Suprapubic skin (tissue), 4 donors: Measurements from ENCODE around the gene FAF1.

ENCODE experiments used
- POLR2A ChIP-seq, 2 donors: fragments of 450-650 bp; IDR thresholded peaks; one replicate each; pipeline ENCODE4 v1.6.1; 2017; ENCODE audit warnings: antibody characterized with exemption in 2 of 2, mild to moderate bottlenecking in 2 of 2, moderate library complexity in 2 of 2
- POLR2AphosphoS5 ChIP-seq, 3 donors: sonication (generic); formaldehyde crosslinking; IDR thresholded peaks; one replicate each; pipeline ENCODE4 v1.6.1; 2017; ENCODE audit warnings: antibody characterized with exemption in 3 of 3

DNA sequence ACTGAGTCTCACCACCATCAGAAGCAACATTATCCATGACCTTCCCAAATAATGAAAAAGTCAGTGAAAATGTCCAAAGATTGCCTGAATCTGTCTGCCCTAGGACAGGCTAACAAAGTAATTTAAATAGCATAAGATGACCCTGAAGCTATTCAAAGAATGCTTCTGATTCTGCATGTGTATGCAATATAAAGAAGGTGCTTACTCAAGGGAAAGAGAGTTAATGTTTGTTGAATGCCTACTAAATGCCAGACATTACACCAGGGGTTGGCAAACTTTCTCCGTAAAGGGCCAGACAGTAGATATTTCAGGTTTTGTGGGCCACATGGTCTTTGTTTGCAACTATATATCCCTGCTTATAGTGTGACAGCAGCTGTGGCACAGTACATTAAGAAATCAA is 314.9 kb downstream of the FAF1 start:
- TF ChIP-seq POLR2A (IDR thresholded peaks at IDR 0.05) (no peak), POLR2AphosphoS5 (IDR thresholded peaks at IDR 0.05) (no peak)
